Measurements from ENCODE around the gene VTI1B.
"Not testable (repeated sequence)": the region's sequence is repeated elsewhere in the genome, so short reads cannot be mapped to it uniquely, and the experiment has no call there.

Gene VTI1B

GRCh38 chr14:67626131-67626530, 48.3 kb downstream of the VTI1B start:
- DNase-seq, result not testable (repeated sequence)

GRCh38 chr14:67623114-67623513, 51.3 kb downstream of the VTI1B start:
- no peak for DNase-seq

- peak; percentile 65 for DNase-seq
These were observed 51.8 kb downstream of the VTI1B start for GRCh38 chr14:67622675-67623074.

- DNase-seq, result no peak
These were observed 54.1 kb downstream of the VTI1B start for GRCh38 chr14:67620217-67620785.

- DNase-seq, result peak; percentile 97
These were observed 54.8 kb downstream of the VTI1B start, which contains the start of gene ARG2 for GRCh38 chr14:67619446-67620216. Gene ARG2 (plus strand): TSS chr14:67619920. CDS start chr14:67619978, 58 bp downstream.

- peak; percentile 94 for DNase-seq
These were observed 55.8 kb downstream of the VTI1B start for GRCh38 chr14:67618617-67619063.

GRCh38 chr14:67610491-67610890, 63.9 kb downstream of the VTI1B start:
- no peak for DNase-seq

- DNase-seq, result no peak
These were observed 64.7 kb downstream of the VTI1B start for GRCh38 chr14:67609642-67610310.

GRCh38 chr14:67607646-67608045, 66.8 kb downstream of the VTI1B start:
- DNase-seq, result no peak

GRCh38 chr14:67602995-67603545, 71.4 kb downstream of the VTI1B start:
- DNase-seq, result no peak

GRCh38 chr14:67602076-67602475, 72.4 kb downstream of the VTI1B start:
- DNase-seq, result no peak

GRCh38 chr14:67600562-67600974, 73.9 kb downstream of the VTI1B start:
- not testable (repeated sequence) for DNase-seq

GRCh38 chr14:67599698-67600561, 74.5 kb downstream of the VTI1B start, which contains the start of gene PIGH:
Gene PIGH (minus strand): TSS chr14:67600268. CDS start chr14:67600203, 65 bp downstream.
- peak; percentile 96 for DNase-seq
